HepG2 (cell line): ENCODE measurements around the gene TMEM231. TPM values are rescaled to one million over a fixed set of nuclear protein-coding genes. Genes with fewer than 3 reads are reported as not detected.

Experiments
- ATAC-seq: fragments of 200-7000 bp; cut with Tn5 transposase; 3 replicates; pipeline ENCODE4 v1.9.1; 2020; ENCODE audit warnings: mild to moderate bottlenecking, moderate library complexity
- BruUV-seq: library from RNA; stranded (reverse); fragments of 400-500 nt; replicated peaks from 2 replicates; lab custom pipeline; 2021; lab: Mats Ljungman, UMichigan
- CTCF ChIA-PET: fragments of 300-600 bp; formaldehyde crosslinking; extraction: SDS; loops from one replicate; lab custom pipeline; 2021; ENCODE audit warnings: low total read pairs, inconsistent platforms, low intra/inter-chr PET ratio; lab: Yijun Ruan, JAX
- POLR2A ChIA-PET: fragments of 350-600 bp; sonication (Branson Sonifier 250); formaldehyde crosslinking; loops from one replicate; lab custom pipeline; 2020; ENCODE audit warnings: antibody characterized with exemption, inconsistent platforms; lab: Yijun Ruan, JAX
- DNase-seq: peaks from one replicate; pipeline ENCODE4 v3.0.0-alpha.2; 2015; ENCODE audit warnings: low spot score
- FAIRE-seq: peaks from 3 replicates; lab custom pipeline; 2011; peaks lifted over from hg19 to GRCh38; lab: Jason Lieb, UNC
- H2AFZ ChIP-seq: one replicate; pipeline ENCODE4 v1.6.1; 2011; ENCODE audit warnings: low read length, inconsistent platforms
- H3K27ac ChIP-seq: fragments of 300-600 bp; 3 replicates; pipeline ENCODE4 v1.8.0; 2011; ENCODE audit warnings: mixed run types, mild to moderate bottlenecking, mixed read lengths, low read length, inconsistent platforms; ENCODE audit not compliant: insufficient read depth; ENCODE audit errors: extremely low read length
- H3K27me3 ChIP-seq, 2 experiments: fragments of 200-600 bp in 1 of 2; 2 replicates in 1 of 2; 3 replicates in 1 of 2; pipeline versions ENCODE4 v1.6.0 to v1.8.0; 2011; ENCODE audit warnings: low read length in 2 of 2, mild to moderate bottlenecking in 2 of 2, moderate library complexity in 2 of 2, inconsistent platforms in 1 of 2; ENCODE audit not compliant: insufficient read depth in 2 of 2, control insufficient read depth in 1 of 2
- H3K36me3 ChIP-seq, 2 experiments: fragments of 200-600 bp in 1 of 2; replicated peaks in 1 of 2; 2 replicates in 1 of 2; 3 replicates in 1 of 2; pipeline versions ENCODE4 v1.5.1 to v1.8.0; 2011; ENCODE audit warnings: low read length in 2 of 2, inconsistent platforms in 1 of 2; ENCODE audit not compliant: insufficient read depth in 2 of 2, control insufficient read depth in 1 of 2
- H3K4me1 ChIP-seq: 2 replicates; pipeline ENCODE4 v1.5.1; 2012; ENCODE audit warnings: low read length, inconsistent platforms; ENCODE audit not compliant: insufficient read depth
- H3K4me2 ChIP-seq: 2 replicates; pipeline ENCODE4 v1.6.0; 2011; ENCODE audit warnings: low read depth, low read length, inconsistent platforms
- H3K4me3 ChIP-seq, 3 experiments: fragments of 200-600 bp in 1 of 3; sonication (generic), shearing (Covaris generic) in 1 of 3; replicated peaks in 1 of 3; 2 replicates each; pipeline ENCODE4 v1.5.1; 2011 to 2016; ENCODE audit warnings: low read length in 3 of 3, inconsistent platforms in 2 of 3, low read depth in 2 of 3, mild to moderate bottlenecking in 2 of 3, control low read depth in 1 of 3, mixed read lengths in 1 of 3; ENCODE audit not compliant: insufficient read depth in 1 of 3
- H3K79me2 ChIP-seq: one replicate; pipeline ENCODE4 v1.6.1; 2011; ENCODE audit warnings: low read length, inconsistent platforms; ENCODE audit not compliant: insufficient read depth
- H3K9ac ChIP-seq: 2 replicates; pipeline ENCODE4 v1.6.0; 2011; ENCODE audit warnings: mild to moderate bottlenecking, low read depth, low read length, inconsistent platforms; ENCODE audit not compliant: insufficient read depth
- H3K9me3 ChIP-seq: 2 replicates; pipeline ENCODE4 v1.5.1; 2012; ENCODE audit warnings: mild to moderate bottlenecking, low read length
- H4K20me1 ChIP-seq: 2 replicates; pipeline ENCODE4 v1.6.0; 2011; ENCODE audit warnings: inconsistent platforms, mild to moderate bottlenecking, low read length, moderate library complexity; ENCODE audit not compliant: insufficient read depth
- HES4 ChIP-seq: sonication (generic); formaldehyde crosslinking; IDR thresholded peaks from 2 replicates; pipeline ENCODE4 v1.9.0; 2021; ENCODE audit warnings: mild to moderate bottlenecking, missing genetic modification reagents, borderline replicate concordance
- KDM4B ChIP-seq: sonication (generic); formaldehyde crosslinking; IDR thresholded peaks from 2 replicates; pipeline ENCODE4 v1.4.0; 2020; ENCODE audit warnings: missing genetic modification reagents
- KDM5B ChIP-seq: sonication (generic); formaldehyde crosslinking; IDR thresholded peaks from 2 replicates; pipeline ENCODE4 v1.4.0; 2020; ENCODE audit warnings: missing genetic modification reagents, mild to moderate bottlenecking, borderline replicate concordance
- PAWR ChIP-seq: sonication (generic); formaldehyde crosslinking; IDR thresholded peaks from 2 replicates; pipeline ENCODE4 v1.4.0; 2020; ENCODE audit warnings: missing genetic modification reagents, mild to moderate bottlenecking, borderline replicate concordance
- SIN3B ChIP-seq: fragments of 150-350 bp; IDR thresholded peaks from 2 replicates; pipeline ENCODE4 v1.6.1; 2014; ENCODE audit warnings: low read length
- TAF1 ChIP-seq: sonication (generic); formaldehyde crosslinking; IDR thresholded peaks from 2 replicates; pipeline ENCODE4 v1.4.0; 2020; ENCODE audit warnings: missing genetic modification reagents
- TP53 ChIP-seq: sonication (generic); formaldehyde crosslinking; conservative IDR thresholded peaks from 2 replicates; pipeline ENCODE4 v1.4.0; 2020; ENCODE audit warnings: missing genetic modification reagents
- TSC22D2 ChIP-seq: sonication (generic); formaldehyde crosslinking; IDR thresholded peaks from 2 replicates; pipeline ENCODE4 v1.5.1; 2020; ENCODE audit warnings: missing genetic modification reagents, mild to moderate bottlenecking, borderline replicate concordance
- ZNF496 ChIP-seq: sonication (generic); formaldehyde crosslinking; IDR thresholded peaks from 2 replicates; pipeline ENCODE4 v1.8.1; 2023; ENCODE audit warnings: mild to moderate bottlenecking, moderate library complexity, missing genetic modification reagents; ENCODE audit not compliant: insufficient replicate concordance
- ZNF598 ChIP-seq: sonication (generic); formaldehyde crosslinking; IDR thresholded peaks from 2 replicates; pipeline ENCODE4 v1.5.1; 2020; ENCODE audit warnings: mild to moderate bottlenecking, missing genetic modification reagents, borderline replicate concordance
- ZNF629 ChIP-seq: sonication (generic); formaldehyde crosslinking; conservative IDR thresholded peaks from 2 replicates; pipeline ENCODE4 v1.5.0; 2020; ENCODE audit warnings: missing genetic modification reagents
- ZNF678 ChIP-seq: sonication (generic); formaldehyde crosslinking; IDR thresholded peaks from 2 replicates; pipeline ENCODE4 v1.4.0; 2020; ENCODE audit warnings: mild to moderate bottlenecking, missing genetic modification reagents
- WGBS: methylation state at CpG from one replicate; pipeline ENCODE4 v1.1.6; 2017; ENCODE audit warnings: low lambda C conversion rate; 5-methylcytosine and 5-hydroxymethylcytosine counted together
- in situ Hi-C: cut with HindIII; loops from 2 replicates; pipeline ENCODE4 v1.10.0; 2017; ENCODE audit warnings: low pct_unique_long_range_greater_than_20kb; ENCODE audit not compliant: extremely low pct_ligation_motif_present
- intact Hi-C: fragments of 100-400 bp; cut with micrococcal nuclease; formaldehyde crosslinking; loops from one replicate; pipeline ENCODE4 v1.10.0; 2022; ENCODE audit not compliant: unreplicated experiment
- polyA plus RNA-seq, 8 experiments: library from polyadenylated mRNA; depleted of rRNA in 3 of 8; stranded (reverse) in 7 of 8; unstranded in 1 of 8; fragments of >200 nt; fragmentation: Illumina TruSeq in 4 of 8; extraction: Trizol in 4 of 8; gene quantifications; 2 replicates each; pipeline versions ENCODE4 v1.2.1 to v1.2.3, GENCODE V29; 2011 to 2016; ENCODE audit warnings: low read depth in 4 of 8, missing spikeins in 1 of 8, mixed read lengths in 1 of 8; ENCODE audit not compliant: insufficient read depth in 1 of 8
- total RNA-seq, 5 experiments: library from RNA; depleted of rRNA; stranded (reverse); fragments of >200 nt; fragmentation: Illumina TruSeq; extraction: Trizol; gene quantifications; 2 replicates each; pipeline ENCODE4 v1.2.3, GENCODE V29; 2016; ENCODE audit warnings: low read depth in 1 of 5
- TF ChIP-seq, protein P1 (sequence below): sonication (generic); formaldehyde crosslinking; IDR thresholded peaks from 2 replicates; pipeline ENCODE4 v1.4.0; 2020; ENCODE audit warnings: mild to moderate bottlenecking, missing genetic modification reagents
- TF ChIP-seq, protein P2 (sequence below), 2 experiments: IDR thresholded peaks; 2 replicates each; pipeline ENCODE4 v1.6.1; 2011 to 2012; ENCODE audit warnings: low read length in 2 of 2, borderline replicate concordance in 1 of 2, low read depth in 1 of 2, mild to moderate bottlenecking in 1 of 2, moderate library complexity in 1 of 2
- TF ChIP-seq, protein P3 (sequence below): sonication (generic); formaldehyde crosslinking; conservative IDR thresholded peaks from 2 replicates; pipeline ENCODE4 v1.4.0; 2020; ENCODE audit warnings: missing genetic modification reagents
- TF ChIP-seq, protein P4 (sequence below): sonication (generic); formaldehyde crosslinking; IDR thresholded peaks from 2 replicates; pipeline ENCODE4 v1.4.0; 2020; ENCODE audit warnings: missing genetic modification reagents, borderline replicate concordance
- TF ChIP-seq, protein P5 (sequence below): IDR thresholded peaks from 2 replicates; pipeline ENCODE4 v1.6.1; 2016; ENCODE audit warnings: missing compliant biosample characterization, missing genetic modification reagents, borderline replicate concordance

TMEM231 gene
- total and polyA plus RNA-seq, 2 of the 13 experiments (the other 11 are each of a cell fraction or from before 2014, with no cell fraction given) = 3.5 to 7.4 TPM

DNA sequence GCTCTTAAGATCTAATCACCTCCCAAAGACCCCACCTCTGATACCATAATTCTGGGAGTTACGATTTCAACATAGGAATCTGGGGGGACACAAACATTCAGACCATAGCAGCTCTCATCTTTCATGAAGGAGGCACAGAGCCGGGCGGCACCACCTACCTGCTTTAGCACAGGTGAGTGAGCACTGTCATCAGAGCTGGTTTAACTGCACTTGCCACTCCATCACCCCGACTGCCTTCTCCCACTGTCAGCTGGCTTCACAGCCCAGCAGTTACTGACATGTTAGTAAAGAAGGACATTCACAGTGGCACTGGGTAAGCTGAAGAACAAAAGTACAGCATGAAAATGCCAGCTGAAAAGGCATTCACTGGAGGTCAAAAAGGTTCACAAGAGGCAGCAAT, 32.7 kb upstream of the TMEM231 start:
- WGBS = 98% methylated on average over 4 of the region's 4 CpGs
- Histone ChIP-seq H3K36me3 (no peaks in the 10 kb centered on the region; a peak in 1 of 5 replicates), H2AFZ (no peak overlapping the region), H3K4me1 (peaks cover 6% of the 10 kb centered on the region), H3K27me3 (no peaks in the 10 kb centered on the region), H3K4me3 (no peak overlapping the region), H4K20me1 (no peaks in the 10 kb centered on the region), H3K27ac (no peak overlapping the region), H3K79me2 (no peaks in the 10 kb centered on the region), H3K9me3 (no peaks in the 10 kb centered on the region), H3K9ac (no peak overlapping the region), H3K4me2 (no peak overlapping the region)
- FAIRE-seq = no peak
- no peak for TF ChIP-seq ZNF678 (CRISPR knock-in tag)
- no peak for TF ChIP-seq PAWR
- TF ChIP-seq SIN3B = no peak
- TF ChIP-seq ZNF598 (CRISPR knock-in tag) = no peak
- TF ChIP-seq, protein P1, sequence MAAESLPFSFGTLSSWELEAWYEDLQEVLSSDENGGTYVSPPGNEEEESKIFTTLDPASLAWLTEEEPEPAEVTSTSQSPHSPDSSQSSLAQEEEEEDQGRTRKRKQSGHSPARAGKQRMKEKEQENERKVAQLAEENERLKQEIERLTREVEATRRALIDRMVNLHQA (CRISPR knock-in tag) = no peak
- no peak for TF ChIP-seq TSC22D2 (CRISPR knock-in tag)
- TF ChIP-seq ZNF629 (CRISPR knock-in tag) = no peak
- TF ChIP-seq TAF1 (CRISPR knock-in tag) = no peak
- TF ChIP-seq, protein P2, sequence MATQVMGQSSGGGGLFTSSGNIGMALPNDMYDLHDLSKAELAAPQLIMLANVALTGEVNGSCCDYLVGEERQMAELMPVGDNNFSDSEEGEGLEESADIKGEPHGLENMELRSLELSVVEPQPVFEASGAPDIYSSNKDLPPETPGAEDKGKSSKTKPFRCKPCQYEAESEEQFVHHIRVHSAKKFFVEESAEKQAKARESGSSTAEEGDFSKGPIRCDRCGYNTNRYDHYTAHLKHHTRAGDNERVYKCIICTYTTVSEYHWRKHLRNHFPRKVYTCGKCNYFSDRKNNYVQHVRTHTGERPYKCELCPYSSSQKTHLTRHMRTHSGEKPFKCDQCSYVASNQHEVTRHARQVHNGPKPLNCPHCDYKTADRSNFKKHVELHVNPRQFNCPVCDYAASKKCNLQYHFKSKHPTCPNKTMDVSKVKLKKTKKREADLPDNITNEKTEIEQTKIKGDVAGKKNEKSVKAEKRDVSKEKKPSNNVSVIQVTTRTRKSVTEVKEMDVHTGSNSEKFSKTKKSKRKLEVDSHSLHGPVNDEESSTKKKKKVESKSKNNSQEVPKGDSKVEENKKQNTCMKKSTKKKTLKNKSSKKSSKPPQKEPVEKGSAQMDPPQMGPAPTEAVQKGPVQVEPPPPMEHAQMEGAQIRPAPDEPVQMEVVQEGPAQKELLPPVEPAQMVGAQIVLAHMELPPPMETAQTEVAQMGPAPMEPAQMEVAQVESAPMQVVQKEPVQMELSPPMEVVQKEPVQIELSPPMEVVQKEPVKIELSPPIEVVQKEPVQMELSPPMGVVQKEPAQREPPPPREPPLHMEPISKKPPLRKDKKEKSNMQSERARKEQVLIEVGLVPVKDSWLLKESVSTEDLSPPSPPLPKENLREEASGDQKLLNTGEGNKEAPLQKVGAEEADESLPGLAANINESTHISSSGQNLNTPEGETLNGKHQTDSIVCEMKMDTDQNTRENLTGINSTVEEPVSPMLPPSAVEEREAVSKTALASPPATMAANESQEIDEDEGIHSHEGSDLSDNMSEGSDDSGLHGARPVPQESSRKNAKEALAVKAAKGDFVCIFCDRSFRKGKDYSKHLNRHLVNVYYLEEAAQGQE (IDR thresholded peaks at IDR 0.05; ENCODE audit: borderline replicate concordance in 1 of 2, low read depth in 1 of 2, low read length in 2 of 2) = no peak
- TF ChIP-seq, protein P3, sequence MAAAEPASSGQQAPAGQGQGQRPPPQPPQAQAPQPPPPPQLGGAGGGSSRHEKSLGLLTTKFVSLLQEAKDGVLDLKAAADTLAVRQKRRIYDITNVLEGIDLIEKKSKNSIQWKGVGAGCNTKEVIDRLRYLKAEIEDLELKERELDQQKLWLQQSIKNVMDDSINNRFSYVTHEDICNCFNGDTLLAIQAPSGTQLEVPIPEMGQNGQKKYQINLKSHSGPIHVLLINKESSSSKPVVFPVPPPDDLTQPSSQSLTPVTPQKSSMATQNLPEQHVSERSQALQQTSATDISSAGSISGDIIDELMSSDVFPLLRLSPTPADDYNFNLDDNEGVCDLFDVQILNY = no peak
- TF ChIP-seq, protein P4, sequence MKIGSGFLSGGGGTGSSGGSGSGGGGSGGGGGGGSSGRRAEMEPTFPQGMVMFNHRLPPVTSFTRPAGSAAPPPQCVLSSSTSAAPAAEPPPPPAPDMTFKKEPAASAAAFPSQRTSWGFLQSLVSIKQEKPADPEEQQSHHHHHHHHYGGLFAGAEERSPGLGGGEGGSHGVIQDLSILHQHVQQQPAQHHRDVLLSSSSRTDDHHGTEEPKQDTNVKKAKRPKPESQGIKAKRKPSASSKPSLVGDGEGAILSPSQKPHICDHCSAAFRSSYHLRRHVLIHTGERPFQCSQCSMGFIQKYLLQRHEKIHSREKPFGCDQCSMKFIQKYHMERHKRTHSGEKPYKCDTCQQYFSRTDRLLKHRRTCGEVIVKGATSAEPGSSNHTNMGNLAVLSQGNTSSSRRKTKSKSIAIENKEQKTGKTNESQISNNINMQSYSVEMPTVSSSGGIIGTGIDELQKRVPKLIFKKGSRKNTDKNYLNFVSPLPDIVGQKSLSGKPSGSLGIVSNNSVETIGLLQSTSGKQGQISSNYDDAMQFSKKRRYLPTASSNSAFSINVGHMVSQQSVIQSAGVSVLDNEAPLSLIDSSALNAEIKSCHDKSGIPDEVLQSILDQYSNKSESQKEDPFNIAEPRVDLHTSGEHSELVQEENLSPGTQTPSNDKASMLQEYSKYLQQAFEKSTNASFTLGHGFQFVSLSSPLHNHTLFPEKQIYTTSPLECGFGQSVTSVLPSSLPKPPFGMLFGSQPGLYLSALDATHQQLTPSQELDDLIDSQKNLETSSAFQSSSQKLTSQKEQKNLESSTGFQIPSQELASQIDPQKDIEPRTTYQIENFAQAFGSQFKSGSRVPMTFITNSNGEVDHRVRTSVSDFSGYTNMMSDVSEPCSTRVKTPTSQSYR (CRISPR knock-in tag) = no peak
- TF ChIP-seq ZNF496 (CRISPR knock-in tag) = no peak
- no peak for TF ChIP-seq KDM5B (CRISPR knock-in tag)
- no peak for TF ChIP-seq HES4
- no peak for TF ChIP-seq KDM4B
- no peak for TF ChIP-seq TP53 (CRISPR knock-in tag)
- TF ChIP-seq, protein P5, sequence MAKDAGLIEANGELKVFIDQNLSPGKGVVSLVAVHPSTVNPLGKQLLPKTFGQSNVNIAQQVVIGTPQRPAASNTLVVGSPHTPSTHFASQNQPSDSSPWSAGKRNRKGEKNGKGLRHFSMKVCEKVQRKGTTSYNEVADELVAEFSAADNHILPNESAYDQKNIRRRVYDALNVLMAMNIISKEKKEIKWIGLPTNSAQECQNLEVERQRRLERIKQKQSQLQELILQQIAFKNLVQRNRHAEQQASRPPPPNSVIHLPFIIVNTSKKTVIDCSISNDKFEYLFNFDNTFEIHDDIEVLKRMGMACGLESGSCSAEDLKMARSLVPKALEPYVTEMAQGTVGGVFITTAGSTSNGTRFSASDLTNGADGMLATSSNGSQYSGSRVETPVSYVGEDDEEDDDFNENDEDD = no peak
- ChIA-PET CTCF (no interaction called here), POLR2A (no interaction called here)
- in situ Hi-C loops (no loop called here), intact Hi-C loops (no loop called here)
- no peak for ATAC-seq
- no TSS peak for BruUV-seq
- DNase-seq = no peak
